Measurements from ENCODE around the gene SMARCE1. TPM values are rescaled to one million over a fixed set of nuclear protein-coding genes. Genes with fewer than 3 reads are reported as not detected.

The SMARCE1 gene
- total RNA-seq, 1 donor from 2014 or later, result 123 TPM

DNA sequence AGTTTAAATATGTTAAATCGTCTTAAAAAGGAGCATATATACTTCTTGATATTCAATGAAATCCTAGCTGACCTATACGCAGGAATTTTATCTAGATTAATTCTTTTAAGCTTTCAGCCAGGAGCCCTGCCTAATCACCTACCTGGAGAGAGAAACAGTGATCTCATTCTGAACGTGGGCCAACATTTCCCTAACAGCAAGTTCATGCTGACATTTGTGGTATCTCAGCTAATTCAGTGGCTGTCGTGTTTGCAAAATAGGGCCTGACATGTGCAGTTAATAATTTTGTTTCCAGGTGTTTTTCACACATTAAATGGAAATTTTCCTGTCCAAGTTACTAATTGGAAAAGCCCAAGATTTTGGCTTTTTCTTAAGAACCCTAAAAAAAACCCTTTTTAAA, 38.6 kb upstream of the SMARCE1 start:
- no peak for TF ChIP-seq CTCF (conservative IDR thresholded peaks at IDR 0.05; ENCODE audit: low read depth, low read length)
- DNase-seq (ENCODE audit: low read depth), result no peak
- no peak overlapping the region for H3K4me3 ChIP-seq (ENCODE audit: low read depth, low read length)

GRCh38 chr17:40680998-40681397, 33.4 kb upstream of the SMARCE1 start:
- TF ChIP-seq CTCF (conservative IDR thresholded peaks at IDR 0.05; ENCODE audit: low read depth, low read length), result no peak
- no peak overlapping the region for H3K4me3 ChIP-seq (ENCODE audit: low read depth, low read length)
- DNase-seq (ENCODE audit: low read depth), result no peak

DNA sequence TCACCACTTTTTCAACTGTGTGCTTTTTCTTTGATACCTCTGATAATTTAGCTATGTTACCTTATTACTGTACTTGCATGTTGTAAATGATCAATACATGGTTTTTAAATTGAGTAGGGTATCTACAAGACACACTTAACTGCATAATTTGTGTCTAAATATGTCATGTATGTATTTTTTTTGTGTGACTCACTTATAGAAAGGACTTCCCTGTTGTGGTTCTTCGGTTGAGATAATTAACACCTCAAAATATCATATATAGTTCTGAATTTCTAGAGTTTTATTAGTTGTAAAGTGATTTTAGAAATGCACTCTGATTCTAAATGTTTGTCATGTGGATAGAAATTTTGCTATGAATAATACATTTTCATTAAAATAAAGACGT, 31.9 kb upstream of the SMARCE1 start:
- DNase-seq (ENCODE audit: low read depth), result no peak
- TF ChIP-seq CTCF (conservative IDR thresholded peaks at IDR 0.05; ENCODE audit: low read depth, low read length), result no peak
- H3K4me3 ChIP-seq (ENCODE audit: low read depth, low read length), result no peak overlapping the region

- DNase-seq (ENCODE audit: low read depth), result no peak
- TF ChIP-seq CTCF (conservative IDR thresholded peaks at IDR 0.05; ENCODE audit: low read depth, low read length), result no peak
- no peak overlapping the region for H3K4me3 ChIP-seq (ENCODE audit: low read depth, low read length)
Observed at GRCh38 chr17:40678902-40679522, 31.4 kb upstream of the SMARCE1 start.

DNA sequence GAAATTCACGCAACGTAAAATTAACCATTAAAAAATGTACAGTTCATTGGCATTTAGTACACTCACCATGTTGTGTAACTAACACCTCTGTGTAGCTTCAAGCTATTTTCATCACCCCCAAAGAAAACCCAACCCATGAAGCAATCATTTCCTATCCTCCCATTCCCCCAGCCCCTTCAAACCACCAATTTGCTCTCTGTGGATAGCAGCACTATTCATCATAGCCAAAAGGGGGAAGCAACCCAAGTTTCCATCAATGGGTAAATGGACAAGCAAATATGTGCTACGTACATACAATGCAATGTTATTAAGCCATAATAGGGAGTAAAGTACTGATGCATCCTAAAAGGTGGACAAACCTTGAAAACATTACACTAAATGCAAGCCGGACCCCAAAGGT, 28.3 kb upstream of the SMARCE1 start:
- no peak for TF ChIP-seq CTCF (conservative IDR thresholded peaks at IDR 0.05; ENCODE audit: low read depth, low read length)
- H3K4me3 ChIP-seq (ENCODE audit: low read depth, low read length), result no peak overlapping the region
- DNase-seq (ENCODE audit: low read depth), result no peak

- H3K4me3 ChIP-seq (ENCODE audit: low read depth, low read length), result no peak overlapping the region
- TF ChIP-seq CTCF (conservative IDR thresholded peaks at IDR 0.05; ENCODE audit: low read depth, low read length), result no peak
- no peak for DNase-seq (ENCODE audit: low read depth)
Observed at GRCh38 chr17:40672654-40673053, 25.0 kb upstream of the SMARCE1 start.

DNA sequence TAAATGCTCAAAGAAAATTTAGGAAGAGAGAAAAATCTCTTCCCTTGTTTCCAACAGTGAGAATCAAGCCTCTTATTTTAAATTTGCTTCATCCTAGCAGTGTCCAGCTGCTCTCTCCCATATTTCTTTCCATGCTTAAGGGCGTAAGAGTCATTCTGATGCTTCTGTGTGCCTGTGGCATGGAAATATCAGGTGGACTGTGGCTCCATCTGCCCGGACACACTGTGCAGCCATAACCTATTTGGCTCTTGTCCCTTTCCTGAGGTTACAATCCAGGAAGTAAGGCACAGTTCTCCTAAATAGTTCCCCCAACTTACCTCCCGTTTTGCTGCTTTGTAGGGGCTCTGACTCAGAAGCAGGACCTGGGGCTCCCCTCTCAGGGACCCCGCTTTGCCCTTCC, 23.7 kb upstream of the SMARCE1 start:
- no peak for TF ChIP-seq CTCF (conservative IDR thresholded peaks at IDR 0.05; ENCODE audit: low read depth, low read length)
- DNase-seq (ENCODE audit: low read depth), result no peak

More for the DNA sequence above, 23.7 kb upstream of the SMARCE1 start:
- no peak overlapping the region for H3K4me3 ChIP-seq (ENCODE audit: low read depth, low read length)

Measured in epithelial cell of proximal tubule (primary cell).